ENCODE measurements around the gene GPAT3. TPM values are rescaled to one million over a fixed set of nuclear protein-coding genes. Genes with fewer than 3 reads are reported as not detected.
"Not testable (repeated sequence)": the region's sequence is repeated elsewhere in the genome, so short reads cannot be mapped to it uniquely, and the experiment has no call there.

The GPAT3 gene
- total RNA-seq, 1 donor from 2014 or later, result 1.5 TPM

DNA sequence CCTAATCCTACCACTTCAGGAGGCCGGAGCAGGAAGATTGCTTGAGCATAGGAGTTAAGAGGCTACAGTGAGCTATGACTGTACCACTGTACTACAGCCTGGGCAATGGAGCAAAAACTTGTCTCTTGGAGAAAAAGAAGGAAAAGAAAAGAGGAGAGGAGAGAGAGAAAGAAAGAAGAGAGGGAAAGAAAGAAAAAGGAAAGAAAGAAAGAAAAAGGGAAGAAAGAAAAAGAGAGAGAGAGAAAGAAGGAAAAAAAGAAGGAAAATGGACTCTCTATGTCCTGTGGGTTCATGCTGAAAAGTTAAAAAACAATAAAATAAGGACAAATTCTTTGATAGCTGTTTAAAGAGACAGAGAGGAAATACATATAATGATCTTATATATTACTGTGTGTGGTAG, 37.7 kb upstream of the GPAT3 start:
- intact Hi-C loops (cut with DNase I), result no loop called here
- Histone ChIP-seq H3K27me3 (no peaks in the 10 kb centered on the region), H3K27ac (no peak overlapping the region), H3K4me1 (no peaks in the 10 kb centered on the region), H3K36me3 (no peaks in the 10 kb centered on the region), H3K9me3 (no peaks in the 10 kb centered on the region), H3K4me3 (no peak overlapping the region)
- TF ChIP-seq, protein P1, sequence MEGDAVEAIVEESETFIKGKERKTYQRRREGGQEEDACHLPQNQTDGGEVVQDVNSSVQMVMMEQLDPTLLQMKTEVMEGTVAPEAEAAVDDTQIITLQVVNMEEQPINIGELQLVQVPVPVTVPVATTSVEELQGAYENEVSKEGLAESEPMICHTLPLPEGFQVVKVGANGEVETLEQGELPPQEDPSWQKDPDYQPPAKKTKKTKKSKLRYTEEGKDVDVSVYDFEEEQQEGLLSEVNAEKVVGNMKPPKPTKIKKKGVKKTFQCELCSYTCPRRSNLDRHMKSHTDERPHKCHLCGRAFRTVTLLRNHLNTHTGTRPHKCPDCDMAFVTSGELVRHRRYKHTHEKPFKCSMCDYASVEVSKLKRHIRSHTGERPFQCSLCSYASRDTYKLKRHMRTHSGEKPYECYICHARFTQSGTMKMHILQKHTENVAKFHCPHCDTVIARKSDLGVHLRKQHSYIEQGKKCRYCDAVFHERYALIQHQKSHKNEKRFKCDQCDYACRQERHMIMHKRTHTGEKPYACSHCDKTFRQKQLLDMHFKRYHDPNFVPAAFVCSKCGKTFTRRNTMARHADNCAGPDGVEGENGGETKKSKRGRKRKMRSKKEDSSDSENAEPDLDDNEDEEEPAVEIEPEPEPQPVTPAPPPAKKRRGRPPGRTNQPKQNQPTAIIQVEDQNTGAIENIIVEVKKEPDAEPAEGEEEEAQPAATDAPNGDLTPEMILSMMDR (IDR thresholded peaks at IDR 0.05), result no peak
- DNase-seq (ENCODE audit: low spot score in 2 of 2), result no peak

DNA sequence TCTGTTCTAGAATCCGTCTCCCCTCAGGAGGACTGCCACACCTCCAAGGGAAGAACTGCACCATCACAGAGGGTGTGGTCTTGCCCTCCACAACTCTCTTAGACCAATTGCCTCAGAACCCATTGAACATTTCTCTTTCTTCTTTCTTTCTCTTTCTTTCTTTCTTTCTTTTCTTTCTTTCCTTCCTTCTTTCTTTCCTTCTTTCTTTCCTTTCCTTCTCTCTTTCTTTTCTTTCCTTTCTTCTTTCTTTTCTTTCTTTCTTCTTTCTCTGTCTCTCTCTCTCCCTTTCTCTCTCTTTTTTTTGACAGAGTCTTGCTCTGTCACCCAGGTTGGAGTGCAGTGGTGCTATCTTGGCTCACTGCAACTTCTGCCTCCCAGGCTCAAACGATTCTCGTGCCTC, 34.2 kb upstream of the GPAT3 start:
- H3K4me3 ChIP-seq; H3K36me3 ChIP-seq; intact Hi-C loops (cut with DNase I); H3K27me3 ChIP-seq; H3K27ac ChIP-seq; H3K9me3 ChIP-seq; H3K4me1 ChIP-seq; DNase-seq (ENCODE audit: low spot score in 2 of 2): not testable (repeated sequence)

DNA sequence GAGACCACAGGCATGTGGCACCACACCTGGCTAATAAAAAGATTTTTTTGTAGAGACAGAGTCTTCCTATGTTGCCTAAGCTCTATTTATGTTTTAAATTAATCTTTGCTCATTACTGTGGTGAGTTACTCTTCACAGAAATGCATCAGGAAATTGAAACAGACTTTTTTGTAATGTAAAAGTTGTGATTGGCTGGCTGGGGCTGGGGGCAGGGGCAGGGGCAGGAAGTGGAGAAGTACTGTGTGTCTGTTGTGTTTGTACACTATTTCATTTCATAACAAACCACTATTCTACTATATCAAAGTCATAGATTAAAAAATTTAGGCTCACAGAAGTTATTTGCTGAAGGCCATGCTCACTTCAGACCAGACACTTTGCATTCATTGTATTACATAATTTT, 31.9 kb upstream of the GPAT3 start:
- no peaks in the 10 kb centered on the region for H3K4me1 ChIP-seq
- H3K9me3 ChIP-seq, result no peaks in the 10 kb centered on the region
- TF ChIP-seq, protein P1 (IDR thresholded peaks at IDR 0.05), result no peak
- DNase-seq (ENCODE audit: low spot score in 2 of 2), result no peak
- intact Hi-C loops (cut with DNase I), result no loop called here
- H3K27ac ChIP-seq, result no peak overlapping the region
- H3K27me3 ChIP-seq, result no peaks in the 10 kb centered on the region
- no peaks in the 10 kb centered on the region for H3K36me3 ChIP-seq
- no peak overlapping the region for H3K4me3 ChIP-seq

DNA sequence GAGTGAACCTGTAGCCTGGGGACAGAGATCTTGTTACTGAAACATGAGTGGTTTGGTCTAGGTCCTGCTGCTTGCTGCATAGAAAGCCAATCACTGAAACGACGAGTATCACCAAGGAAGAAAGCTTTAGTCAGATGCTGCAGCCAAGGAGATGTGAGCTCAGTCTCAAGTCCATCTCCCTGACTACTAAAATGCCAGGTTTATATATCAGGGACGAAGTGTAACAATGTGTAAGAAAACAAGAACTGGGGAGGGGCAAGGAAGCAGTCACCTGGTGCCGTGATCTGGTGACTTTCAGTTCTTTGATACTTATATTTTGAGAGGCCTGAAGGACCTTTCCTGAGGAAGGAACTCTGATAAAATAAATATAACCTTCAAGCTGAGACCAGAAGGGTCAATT, 31.4 kb upstream of the GPAT3 start:
- H3K27ac ChIP-seq, result no peak overlapping the region
- intact Hi-C loops (cut with DNase I), result no loop called here
- H3K4me3 ChIP-seq, result no peak overlapping the region
- TF ChIP-seq, protein P1 (IDR thresholded peaks at IDR 0.05), result no peak
- no peaks in the 10 kb centered on the region for H3K36me3 ChIP-seq
- H3K9me3 ChIP-seq, result no peaks in the 10 kb centered on the region
- no peak for DNase-seq (ENCODE audit: low spot score in 2 of 2)
- H3K4me1 ChIP-seq, result no peaks in the 10 kb centered on the region
- H3K27me3 ChIP-seq, result no peaks in the 10 kb centered on the region

DNA sequence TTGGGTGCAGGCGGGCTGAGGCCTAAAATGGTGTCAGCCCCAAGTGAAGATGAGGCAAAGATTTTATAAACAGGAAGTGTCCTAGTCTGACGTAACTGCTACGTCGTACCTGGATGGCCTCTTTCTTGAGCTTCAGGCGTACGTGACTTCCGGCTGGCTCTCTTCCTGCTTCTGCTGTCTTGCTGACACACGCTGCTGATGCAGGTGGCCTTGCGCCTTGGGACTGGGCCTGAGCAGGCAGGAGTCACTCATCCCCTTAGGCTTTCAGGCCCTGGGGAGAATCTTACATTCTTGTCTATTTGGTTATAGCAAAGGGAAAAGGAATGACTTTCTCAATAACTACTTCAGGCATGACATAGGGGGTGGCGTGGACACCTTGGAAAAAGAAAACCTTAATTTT, 30.9 kb upstream of the GPAT3 start:
- TF ChIP-seq, protein P1 (IDR thresholded peaks at IDR 0.05), result no peak
- DNase-seq (ENCODE audit: low spot score in 2 of 2), result no peak
- Histone ChIP-seq H3K36me3 (no peaks in the 10 kb centered on the region), H3K4me1 (no peaks in the 10 kb centered on the region), H3K9me3 (no peaks in the 10 kb centered on the region), H3K4me3 (no peak overlapping the region), H3K27ac (no peak overlapping the region), H3K27me3 (no peaks in the 10 kb centered on the region)
- intact Hi-C loops (cut with DNase I), result no loop called here

DNA sequence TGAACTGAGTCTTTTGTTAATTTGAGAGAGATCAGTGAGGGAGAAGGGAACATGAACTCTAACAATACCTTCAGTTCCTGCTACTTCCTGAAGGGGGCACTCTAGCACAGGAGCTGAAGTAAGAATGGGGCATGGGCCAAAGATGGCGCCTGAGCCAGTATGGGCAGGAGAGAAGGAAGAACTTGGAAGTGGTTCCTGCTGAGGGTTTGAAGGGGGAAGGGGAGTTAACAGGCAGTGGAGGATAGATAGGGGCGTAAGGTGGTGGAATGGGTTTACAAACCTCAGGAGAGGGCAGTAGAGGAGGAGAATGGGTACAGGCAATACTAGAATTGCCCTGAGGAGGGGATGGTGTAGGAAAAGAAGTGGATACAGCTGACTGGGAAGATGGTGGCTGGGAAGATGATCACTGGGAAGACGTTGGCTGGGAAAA, 26.7 kb upstream of the GPAT3 start:
- H3K27me3 ChIP-seq, H3K27ac ChIP-seq, H3K4me1 ChIP-seq, H3K4me3 ChIP-seq, H3K36me3 ChIP-seq, H3K9me3 ChIP-seq: not testable (repeated sequence)
- intact Hi-C loops (cut with DNase I), result loop anchor here (1.0 kb wide), 1 partner anchor 131 kb away; no protein-coding TSS in a partner anchor
- peak in 1 of 2 donors; percentile 74 for DNase-seq (ENCODE audit: low spot score in 2 of 2)
- TF ChIP-seq, protein P1 (IDR thresholded peaks at IDR 0.05), result peak; percentile 51 to 60 (median 52)

Data from ascending aorta (tissue), 2 donors.